HG03457 (cell line): ENCODE measurements around the gene CCDC83.

Source experiments
- ATAC-seq: cut with Tn5 transposase; IDR thresholded peaks from one replicate; pipeline ENCODE4 v1.9.1; 2021; ENCODE audit warnings: moderate number of reproducible peaks; ENCODE audit not compliant: unreplicated experiment

Gene CCDC83

DNA sequence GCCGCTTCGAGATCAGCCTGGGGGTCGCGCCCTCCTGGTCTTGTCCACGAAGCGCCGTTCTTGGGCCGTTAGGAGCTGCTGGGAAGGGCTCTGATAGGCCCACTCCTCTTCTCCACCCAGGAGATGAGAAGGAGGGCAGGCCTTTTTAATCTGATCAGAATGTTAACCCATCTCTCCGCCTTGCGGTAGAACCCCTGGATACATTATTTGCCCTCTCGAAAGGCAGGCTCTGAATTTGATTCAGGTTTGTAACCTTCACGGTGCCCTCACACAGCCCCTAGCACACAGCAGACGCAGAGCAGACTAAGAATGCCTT lies at the start of gene CCDC83:
Gene CCDC83 (plus strand): TSS at position 43 of the 316 bp plus-strand sequence. CDS start 9,741 bp downstream, outside the sequence.
- no peak for ATAC-seq

DNA sequence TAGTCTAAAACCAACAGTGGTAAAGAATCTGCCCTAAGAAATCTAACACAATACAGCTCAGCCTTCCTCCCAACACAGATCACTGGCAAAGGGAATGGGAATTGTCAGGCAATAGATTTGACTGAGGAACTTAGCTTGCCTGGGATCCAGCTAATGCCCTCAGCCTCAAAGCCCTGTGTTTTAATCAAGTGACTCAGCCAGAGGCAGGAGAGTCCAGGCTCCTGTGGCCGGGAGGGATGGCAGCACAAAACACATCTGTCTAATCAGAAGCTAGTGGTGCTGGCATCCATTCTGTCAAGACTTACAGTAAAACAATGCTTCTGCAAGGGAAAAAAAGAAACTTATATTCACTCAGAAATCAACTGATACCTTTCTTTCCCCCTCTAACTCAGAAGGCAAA lies 49.8 kb upstream of the CCDC83 start:
- no peak for ATAC-seq

DNA sequence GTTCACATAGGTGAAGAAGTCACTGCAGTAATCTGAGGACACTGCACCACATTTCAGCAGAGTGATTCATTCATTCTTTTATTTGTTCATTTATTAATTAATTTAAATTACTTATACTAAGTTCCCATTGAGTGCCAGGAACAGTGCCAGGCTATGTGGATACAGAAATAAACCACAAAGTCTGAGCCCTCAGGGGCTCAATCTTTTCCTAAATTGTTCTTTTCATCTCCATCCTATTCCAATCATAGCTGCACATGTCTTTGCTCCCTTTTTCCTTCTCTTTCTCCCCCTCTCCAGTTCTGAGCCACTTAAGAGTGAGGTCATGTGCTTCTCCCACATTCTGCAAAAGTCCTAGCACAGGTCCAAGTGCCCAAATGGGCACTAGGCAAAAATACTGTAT lies 49.2 kb upstream of the CCDC83 start:
- no peak for ATAC-seq

DNA sequence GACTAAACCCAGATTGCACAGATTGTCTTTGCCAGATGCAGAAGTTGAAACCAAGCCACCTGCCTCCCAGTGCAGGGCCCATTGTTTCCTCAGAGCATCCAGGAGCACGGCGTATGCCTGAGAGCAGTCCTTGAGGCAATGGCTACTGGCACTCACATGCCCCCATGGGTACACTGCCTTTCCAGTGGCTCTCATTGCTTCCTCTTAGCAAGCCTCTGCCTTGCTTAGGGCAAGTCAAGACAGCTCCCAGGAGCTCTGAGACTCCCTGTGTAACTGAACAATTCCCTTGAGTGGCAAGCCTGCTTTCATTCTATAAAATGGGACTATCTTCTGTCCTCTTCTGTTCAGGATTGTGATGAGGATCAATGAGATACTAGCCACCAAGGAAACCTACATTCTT lies 48.3 kb upstream of the CCDC83 start:
- ATAC-seq: no peak

DNA sequence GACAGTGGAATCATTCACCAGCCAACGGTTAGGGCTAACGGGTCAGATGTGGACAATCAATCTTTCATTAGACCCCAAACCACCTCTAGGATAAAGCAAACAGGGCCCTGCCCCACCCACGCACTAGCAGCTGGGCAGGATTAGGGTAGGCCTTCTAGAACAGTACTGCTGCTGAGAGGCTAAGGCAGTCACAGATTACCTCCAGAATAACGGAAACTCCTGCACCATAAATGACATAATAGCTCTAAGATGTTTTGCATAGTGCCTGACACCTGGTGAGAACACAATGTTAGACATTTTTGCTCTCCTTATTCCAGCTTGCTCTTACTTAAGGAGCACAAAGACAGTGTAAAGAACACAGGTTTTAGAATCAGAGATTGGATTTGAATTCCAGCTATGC lies 46.0 kb upstream of the CCDC83 start:
- ATAC-seq: peak; percentile 48

DNA sequence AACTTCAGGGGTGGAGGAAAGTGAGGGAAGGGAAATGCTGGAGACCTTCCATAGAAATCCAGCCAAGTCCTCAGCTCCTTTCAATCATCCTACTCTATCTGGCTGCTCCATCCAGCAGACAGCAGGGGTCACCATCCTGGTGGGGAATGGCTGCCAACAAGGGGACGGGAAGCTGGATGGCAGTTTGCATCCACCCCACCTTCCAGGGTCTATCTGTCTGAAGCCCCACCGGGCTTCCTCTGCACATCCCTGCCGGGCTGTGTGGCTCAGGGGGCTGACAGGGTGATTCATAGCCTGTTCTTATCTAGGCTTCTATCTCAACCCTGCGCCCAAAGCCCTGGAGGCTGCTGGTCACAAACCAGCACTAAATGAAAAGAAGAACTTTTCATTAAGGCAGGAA lies 45.3 kb upstream of the CCDC83 start:
- no peak for ATAC-seq

DNA sequence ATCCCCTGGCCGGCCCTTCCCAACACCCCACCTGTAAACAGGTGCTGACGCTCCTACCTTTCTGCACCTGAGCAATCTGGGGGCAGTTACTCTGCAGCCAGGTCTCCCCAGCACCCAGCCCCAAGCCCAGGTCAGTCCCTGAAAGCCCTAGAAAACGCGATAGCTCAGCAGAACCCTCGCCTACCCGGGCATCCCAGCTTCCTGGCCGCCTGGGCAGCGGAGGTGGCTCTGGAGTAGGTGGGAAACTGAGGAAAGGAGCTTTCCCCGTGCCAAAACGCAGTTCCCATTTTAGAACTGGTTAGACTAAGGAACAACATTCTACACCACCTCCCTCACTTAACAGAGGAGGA lies 44.7 kb upstream of the CCDC83 start:
- no peak for ATAC-seq

DNA sequence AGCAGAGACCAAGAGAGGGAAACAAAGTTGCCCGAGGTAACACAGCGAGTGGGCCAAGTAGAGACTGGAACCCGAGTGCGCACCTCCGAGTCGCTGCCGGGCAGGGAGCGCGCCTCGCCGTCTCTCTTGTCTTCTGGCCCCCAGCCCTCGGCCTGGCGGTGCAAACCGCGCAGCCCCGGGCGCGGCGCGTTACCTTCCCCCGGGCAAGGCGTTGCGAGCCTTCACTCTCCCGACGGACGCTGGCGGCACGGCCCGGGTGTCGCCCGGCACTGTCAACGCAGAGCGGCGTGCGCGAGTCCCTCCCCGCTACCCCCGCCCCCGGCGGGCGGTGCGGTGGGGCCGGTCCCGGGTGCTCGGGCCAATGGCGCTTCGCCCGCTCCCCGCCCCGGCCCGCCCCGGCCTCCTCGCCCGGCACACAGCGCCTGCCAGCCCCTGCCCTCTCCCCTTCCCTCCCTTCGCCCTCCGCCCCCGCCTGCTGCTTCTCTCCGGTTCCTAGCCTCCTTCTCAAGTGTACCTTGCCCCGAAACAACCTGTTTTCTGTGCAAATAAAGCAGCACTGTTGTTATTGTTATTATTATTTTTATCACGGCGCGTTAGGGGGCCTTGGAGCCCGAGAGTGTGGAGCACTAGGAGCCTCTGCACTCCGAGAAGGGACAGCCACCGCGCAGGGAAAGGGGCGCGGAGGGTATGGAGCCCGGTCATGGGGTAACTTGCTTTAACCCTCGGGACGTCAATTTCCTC lies 44.1 kb upstream of the CCDC83 start, which contains the start of gene SYTL2:
Gene SYTL2 (minus strand): TSS at position 271 of the 741 bp plus-strand sequence. CDS start 53,416 bp downstream, outside the sequence.
- ATAC-seq: peak; percentile 74

DNA sequence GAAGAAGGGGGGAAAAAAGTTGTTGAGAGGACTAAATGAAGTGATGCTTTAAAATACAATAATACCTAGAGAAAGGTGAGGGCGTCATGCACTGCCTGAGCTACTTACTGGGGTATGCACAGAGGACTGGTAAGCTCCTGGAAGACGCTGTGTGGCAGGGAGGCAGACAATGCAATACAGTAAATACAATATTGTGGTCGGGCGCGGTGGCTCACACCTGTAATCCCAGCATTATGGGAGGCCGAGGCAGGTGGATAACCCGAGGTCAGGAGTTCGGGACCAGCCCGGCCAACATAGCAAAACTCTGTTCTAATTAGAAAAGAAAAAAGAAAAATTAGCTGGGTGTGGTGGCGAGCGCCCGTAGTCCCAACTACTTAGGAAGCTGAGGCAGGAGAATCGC lies 43.6 kb upstream of the CCDC83 start:
- ATAC-seq: no peak

DNA sequence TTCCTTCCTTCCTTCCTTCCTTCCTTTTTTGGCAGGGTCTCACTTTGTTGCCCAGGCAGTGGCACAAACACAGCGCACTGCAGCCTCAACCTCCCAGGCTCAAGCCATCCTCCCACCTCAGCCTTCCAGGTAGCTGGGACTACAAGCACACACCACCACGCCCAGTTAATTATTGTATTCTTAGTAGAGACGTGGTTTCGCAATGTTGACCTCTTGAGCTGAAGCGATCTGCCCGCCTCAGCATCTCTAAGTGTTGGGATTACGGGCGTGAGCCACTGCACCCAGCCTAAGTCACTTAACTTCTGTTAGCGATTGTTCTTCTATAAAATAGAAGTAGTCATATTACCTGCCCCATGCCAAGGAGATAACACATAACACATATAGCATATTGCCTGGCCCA lies 41.5 kb upstream of the CCDC83 start:
- no peak for ATAC-seq

DNA sequence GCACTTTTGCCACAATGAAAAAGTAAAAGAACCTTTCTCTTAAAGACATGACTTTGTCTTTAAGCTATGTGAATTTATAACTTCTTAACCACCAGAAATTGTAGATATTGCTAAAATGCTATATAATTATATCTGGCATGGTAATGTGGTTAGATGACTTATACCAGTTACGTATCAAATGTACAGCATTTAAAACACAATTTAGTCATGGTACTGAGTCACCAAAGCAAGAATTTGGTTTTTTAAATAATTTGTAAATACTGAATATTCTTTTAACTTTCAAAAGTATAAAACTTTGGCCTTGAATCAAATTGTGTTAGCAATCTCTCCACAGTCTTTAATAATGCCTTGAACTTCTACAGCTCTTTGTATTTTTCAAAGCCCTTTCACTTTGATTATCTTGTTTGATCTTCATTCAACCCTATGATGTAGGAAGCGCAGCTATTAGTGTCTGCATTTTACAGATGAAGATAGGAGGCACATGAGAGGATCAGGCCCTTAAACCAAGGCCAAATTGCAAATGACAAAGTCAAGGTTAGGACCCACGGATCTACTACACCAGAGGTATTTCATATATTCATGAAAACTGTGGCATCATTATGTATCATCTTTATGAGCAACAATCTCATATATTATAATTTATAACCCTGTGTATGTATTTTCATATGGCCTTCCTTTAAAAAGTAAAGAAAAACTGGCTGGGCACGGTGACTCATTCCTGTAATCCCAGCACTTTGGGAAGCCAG lies 39.8 kb upstream of the CCDC83 start:
- no peak for ATAC-seq

DNA sequence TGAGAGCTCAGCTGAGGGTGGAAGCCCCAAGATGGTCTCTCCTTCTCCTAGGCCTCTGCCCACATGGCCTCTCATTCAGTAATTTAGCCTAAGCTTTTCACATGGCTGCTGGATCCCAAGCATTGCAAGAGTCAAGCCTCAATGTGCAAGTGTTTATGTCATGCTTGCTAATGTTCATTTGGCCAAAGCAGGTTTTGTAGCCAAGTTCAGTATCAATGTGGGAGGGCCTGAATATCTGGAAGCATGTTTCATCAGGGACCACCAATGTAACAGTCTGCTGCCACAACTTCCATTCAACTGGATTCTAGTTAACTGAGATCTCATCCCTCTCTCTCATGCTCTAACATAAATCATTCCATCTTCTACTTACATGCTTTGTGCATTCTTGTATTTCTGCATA lies 35.7 kb upstream of the CCDC83 start:
- no peak for ATAC-seq

DNA sequence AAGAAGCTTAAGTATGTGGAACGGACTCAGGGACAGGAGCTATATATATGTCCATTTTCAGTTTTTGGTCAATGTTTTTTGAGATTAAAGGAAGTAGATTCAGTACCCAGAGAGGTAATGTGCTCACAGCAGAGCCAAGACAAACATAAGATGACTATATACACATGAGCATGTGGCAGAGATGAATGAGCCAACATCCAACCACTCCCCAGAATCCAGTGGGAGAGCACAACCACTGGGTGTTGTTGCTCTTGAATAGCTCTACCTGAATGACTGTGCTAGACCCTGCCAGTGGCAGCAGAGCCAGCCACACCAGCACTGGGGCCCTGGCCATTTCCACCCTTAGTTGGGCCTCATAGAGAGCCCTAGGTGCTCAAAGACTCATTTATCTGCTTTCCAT lies 33.5 kb upstream of the CCDC83 start:
- no peak for ATAC-seq

DNA sequence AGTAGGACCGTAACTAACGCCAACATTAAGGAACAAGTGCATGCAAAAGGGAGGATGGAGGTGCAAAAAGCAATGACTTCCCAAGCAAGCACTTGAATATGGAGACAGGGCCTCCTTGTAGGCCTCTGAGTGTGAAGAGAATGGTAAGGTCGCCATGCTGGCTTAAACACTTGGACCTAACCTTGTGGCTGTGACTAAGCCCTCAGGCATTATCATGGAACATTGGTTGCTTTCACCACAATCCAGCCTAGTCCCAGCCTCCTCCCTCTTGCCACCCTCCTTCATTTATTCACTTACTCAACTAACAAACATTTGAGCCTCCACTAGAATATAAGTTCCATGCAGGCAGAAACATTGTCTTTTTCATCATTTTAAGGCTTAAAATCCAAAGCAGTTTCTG lies 32.4 kb upstream of the CCDC83 start:
- no peak for ATAC-seq

DNA sequence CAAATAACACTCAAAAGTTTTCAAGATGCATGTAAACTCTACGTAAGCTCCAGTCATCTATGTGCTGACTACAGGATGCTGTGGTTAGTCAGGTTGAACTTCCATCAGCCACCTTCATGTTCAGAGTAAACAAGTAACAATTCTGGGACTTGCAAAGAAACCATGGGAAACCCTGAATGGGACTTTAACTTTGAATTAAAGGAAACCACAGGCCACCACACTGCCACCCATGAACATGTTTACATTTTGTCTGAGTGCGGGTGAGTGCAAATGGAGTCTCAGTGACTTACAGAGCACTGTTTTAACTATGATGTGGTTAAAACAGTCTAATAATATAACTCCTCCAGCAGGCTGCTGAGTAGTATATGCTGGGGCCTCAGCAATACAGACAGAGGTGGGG lies 31.4 kb upstream of the CCDC83 start:
- ATAC-seq: no peak

DNA sequence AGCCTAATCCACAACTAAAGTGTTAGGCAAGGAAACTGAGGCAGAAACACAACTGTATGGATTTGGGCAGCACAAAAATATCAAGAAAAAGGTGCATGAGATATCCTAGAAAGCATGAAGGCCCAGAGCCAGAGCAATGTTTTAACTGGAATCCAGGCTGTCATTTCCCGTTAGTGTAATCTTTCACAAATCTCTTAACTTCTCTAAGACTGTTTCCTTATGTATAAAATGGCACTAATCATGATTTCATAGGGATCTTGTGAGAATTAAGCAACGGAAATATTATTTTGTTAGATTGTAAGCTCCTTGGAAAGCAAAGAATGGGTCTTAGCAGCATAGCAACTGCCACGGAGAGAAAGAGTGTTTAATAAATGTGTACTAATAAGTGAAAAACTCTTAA lies 29.6 kb upstream of the CCDC83 start:
- ATAC-seq: no peak

DNA sequence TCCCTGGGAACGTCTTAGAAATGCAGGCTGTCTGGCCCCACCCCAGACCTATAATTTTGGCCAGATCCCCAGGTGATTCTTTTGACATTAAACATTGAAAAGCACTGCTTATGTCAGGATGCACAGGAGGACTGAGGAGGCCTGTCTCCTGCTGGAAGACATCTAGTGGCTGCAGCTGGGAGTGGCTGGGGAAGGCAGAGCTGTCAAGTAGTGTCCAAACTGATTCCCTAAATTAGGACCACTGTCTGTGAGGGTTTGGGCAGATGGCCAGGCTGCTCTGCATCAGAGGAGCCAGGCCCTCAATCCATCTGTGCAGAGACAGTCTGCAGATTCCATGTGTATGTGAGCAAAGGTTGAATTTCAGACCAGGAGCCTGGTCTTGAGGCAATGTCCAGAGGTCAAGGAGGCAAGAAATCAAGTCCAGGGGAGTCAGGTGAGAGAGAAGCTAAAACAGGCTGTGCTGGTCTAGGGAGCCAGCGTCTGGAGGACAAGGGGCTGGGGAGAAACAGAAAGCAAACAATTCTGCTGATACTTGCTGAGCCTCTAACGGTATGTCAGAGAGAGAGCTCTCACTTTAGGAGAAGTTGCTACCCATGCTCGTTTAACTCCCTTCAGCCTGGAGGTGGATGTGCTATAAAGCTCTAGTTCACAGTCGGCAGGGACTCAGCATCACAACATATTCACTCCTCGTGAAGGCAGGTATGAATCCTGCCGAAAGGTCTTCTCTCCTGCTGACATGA lies 28.9 kb upstream of the CCDC83 start:
- no peak for ATAC-seq

DNA sequence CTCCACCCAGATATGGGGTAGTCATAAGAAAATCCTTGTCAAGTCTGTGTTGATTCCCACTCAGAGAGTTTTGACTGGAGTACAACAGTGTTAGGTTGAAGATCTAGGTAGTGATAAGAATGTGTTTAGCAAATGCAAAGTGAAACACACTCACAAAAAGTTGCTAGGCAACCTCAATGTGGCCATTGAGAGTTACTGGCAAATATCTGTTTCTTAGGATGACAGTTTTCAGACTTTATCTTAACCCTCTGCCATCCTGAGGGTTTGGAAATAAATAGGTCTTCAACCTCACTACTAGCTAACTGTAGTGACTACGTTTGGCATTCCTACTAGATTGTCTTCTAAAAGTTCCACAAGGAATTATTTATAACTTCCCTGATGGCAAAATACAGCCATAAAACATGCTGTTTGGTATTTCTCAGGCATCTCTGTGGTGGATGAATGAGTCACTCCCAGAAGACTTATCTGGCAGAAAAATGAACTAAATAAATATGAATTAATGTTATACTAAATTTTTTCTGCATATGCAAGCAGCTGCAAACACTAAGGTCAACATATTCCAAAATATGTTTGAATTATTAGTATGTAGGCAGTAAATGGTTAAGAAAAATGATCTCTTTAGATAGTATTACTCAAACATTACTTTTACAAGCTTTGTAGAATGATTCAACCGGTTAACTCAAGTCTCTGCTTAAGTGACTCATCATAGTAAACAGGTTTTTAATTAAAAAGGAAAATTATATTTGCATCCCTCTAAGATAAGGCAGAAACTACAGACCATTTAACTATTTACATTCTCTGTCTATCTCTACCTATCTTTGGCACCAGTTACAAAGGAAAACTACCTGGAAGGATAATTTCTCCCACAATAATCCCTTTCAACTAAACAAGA lies 27.2 kb upstream of the CCDC83 start:
- ATAC-seq: no peak

DNA sequence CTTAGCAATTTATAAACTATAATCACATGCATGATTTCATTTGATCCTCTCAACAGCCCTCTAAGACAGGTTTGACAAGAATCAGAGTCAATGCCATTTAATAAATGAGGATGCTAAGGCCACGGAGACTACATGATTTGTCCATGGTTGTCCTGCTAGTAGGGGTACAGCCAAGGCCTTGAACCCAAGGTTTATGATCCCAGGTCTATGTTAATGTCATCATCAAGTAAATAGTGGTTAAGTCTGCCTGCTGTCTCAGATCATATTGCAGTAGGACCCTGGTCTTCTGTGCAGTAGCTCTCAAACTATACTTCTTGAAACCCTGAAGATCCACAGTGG lies 26.6 kb upstream of the CCDC83 start:
- no peak for ATAC-seq

DNA sequence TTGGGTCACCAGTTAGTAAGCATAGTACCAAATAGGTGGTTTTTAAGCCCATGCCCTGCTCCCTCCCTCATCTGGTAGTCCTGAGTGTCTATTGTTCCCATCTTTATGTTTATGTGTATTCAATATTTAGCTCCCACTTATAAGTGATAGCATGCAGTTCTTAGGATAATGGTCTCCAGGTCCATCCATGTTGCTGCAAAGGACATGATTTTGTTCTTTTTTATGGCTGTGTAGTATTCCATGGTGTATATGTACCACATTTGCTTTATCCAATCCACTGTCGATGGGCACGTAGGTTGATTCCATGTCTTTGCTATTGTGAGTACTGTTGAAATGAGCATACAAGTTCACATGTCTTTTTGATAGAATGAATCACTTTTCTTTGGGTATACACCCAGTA lies 26.0 kb upstream of the CCDC83 start:
- no peak for ATAC-seq

DNA sequence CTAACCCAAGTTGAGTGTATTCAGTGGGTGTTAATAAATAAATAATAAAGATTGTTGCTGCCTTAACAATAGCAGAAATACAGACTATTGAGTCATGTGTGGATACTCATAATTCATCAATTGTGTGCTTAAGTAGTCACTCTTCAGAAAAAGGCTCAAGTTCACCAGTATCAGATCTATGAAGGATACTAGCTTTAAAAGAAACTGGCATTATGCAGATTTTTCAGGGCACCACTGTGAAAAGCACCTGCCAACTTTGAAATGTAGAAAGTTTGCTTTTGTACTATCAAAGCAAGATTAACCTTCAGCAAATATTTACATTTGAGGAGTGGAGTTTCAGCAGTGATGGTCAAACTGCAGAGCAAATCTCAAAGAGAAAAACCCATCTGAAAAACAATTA lies 24.1 kb upstream of the CCDC83 start:
- ATAC-seq: no peak
